Activated CD4-positive, CD25-positive, alpha-beta regulatory T cell treated with anti-CD3 and anti-CD28 coated beads, Interleukin-2, amount 50 U/mL, for 24 hours (primary cell): ENCODE results near the gene PHTF1.

Source experiments
- ATAC-seq, 2 donors: fragments of 150-1000 bp; cut with Tn5 transposase; one replicate each; pipeline ENCODE4 v1.10.0; 2021; ENCODE audit warnings: mild to moderate bottlenecking in 1 of 2, moderate library complexity in 1 of 2

PHTF1 gene

GRCh38 chr1:113759333-113760101 lies at the start of gene PHTF1:
PHTF1 (minus strand) TSS chr1:113759486; CDS start chr1:113758703, 783 bp downstream.
- peak; percentile 84 to 87 for ATAC-seq

- peak in 1 of 2 donors; percentile 11 for ATAC-seq
Observed at GRCh38 chr1:113808450-113809195, 49.3 kb upstream of the PHTF1 start.

GRCh38 chr1:113805639-113806038 lies 46.4 kb upstream of the PHTF1 start:
- ATAC-seq, result no peak

DNA sequence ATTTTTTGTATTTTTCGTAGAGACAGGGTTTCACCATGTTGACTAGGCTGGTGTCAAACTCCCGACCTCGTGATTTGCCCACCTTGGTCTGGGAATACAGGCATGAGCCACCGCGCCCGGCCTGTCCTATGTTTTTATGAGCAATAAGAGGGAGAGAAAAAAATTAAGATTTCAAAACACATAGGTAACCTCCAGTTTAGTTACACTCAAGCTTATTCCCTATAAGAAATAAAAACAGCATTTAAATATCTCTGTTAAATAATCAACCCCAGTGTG lies 45.9 kb upstream of the PHTF1 start:
- ATAC-seq, result no peak

- peak in 1 of 2 donors; percentile 47 for ATAC-seq
Observed at GRCh38 chr1:113804421-113805255, 45.4 kb upstream of the PHTF1 start.

DNA sequence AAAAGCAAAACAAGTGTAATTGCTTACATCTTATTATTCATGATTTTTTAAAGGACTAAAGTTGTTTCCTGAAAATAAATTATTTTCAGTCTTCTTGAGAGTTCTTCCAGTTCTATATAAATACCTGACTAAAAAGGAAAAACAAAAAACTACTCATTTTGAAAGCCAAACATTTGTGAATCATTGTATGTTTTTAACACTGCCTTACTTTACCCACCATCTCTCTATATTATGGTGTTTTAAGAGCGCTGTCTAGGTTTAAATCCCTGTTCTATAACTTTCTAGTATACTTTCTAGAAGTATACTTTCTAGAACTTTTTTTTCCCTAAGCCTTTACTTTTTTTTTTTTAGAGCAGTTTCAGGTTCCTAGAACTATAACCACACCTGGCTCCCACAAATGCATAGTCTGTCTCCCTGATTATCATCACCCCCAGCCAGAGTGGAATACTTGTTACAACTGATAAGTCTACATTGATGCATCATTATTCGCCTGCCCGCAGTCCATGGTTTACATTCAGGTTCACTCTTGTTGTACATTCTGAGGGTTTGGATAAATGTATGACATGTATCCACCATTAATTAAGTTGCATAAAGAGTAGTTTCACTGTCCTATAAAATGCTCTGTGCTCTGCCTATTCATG lies 43.2 kb upstream of the PHTF1 start:
- peak; percentile 65 to 70 for ATAC-seq

- ATAC-seq, result no peak
Observed at GRCh38 chr1:113800487-113800886, 41.2 kb upstream of the PHTF1 start.

DNA sequence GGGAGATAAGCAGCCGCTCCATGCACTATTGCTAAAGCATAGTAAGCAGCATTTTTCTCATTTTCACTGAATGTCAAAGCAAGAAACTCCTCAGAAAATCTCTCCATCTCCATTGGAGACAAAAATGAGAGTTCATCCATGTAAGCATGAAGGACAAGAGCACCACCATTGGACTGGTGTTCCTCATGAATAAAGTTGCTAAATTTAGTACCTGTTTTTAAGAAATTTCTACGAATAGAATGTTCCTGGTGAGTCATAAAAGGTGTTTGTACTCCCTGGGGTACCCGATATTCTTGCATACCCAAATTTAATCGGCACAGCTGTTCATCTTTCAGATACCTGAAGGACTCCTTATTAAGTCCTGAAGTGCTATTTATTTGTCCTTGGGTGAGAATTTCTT lies 38.2 kb upstream of the PHTF1 start:
- no peak for ATAC-seq

DNA sequence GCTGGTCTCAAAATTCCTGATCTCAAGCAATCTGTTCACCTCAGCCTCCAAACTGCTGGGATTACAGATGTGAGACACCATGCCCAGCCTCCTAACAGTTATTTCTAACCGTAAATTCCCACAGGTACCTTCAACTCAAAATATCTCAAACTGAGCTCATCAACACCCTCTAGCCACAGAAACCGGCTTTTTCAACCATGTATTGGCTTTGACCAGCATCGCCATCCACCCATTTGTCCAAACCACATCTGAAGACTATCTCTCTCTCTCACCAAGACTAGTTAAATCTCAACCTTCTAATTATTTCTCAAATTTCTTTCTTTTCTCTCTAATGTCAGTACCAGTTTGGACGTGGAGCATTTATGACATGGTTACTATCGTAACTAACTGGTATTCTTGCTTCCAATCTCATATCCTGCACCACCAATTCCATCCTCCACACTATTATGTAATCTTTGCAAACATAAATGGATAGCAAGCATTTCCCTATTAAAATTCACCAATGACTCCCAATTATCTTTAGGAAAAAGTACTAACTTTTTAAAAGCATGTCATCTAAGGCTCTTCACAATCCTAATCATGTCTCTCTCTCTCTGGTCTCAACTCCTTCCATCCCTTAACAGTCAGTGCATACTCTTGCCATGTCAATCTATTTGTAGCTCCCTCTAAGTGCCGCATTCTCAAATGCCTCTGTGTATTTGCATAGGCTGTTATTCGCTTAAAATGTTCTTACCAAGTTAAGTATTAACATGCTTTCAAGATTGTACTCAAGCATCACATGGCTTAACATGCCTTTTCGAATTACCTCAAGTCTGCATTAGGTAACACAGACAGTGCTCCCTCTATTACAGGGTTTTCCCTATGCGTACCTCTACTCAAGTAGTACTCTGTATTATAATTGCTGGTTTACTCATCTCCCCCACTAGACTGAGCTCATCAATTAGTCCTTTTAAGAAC lies 34.9 kb upstream of the PHTF1 start:
- ATAC-seq, result no peak

DNA sequence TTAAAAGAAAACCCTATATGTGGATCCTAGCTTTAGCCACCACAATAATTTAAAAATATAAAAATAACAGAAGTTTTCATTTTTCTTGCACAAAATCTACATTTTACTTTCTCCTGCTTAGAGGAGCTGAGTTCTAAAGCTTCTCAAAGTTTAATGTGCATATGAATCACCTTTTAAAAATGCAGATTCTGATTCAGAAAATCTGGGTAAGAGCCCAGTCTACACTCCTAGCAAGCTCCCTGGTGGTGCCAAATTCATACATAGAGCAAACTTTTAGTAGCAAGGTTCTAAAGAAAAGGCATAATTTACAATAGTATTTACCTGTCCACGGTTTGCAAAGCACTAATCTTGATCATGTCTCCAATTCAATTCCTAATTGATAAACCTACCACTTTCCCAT lies 33.7 kb upstream of the PHTF1 start:
- no peak for ATAC-seq

- ATAC-seq, result no peak
Observed at GRCh38 chr1:113792471-113792870, 33.2 kb upstream of the PHTF1 start.

DNA sequence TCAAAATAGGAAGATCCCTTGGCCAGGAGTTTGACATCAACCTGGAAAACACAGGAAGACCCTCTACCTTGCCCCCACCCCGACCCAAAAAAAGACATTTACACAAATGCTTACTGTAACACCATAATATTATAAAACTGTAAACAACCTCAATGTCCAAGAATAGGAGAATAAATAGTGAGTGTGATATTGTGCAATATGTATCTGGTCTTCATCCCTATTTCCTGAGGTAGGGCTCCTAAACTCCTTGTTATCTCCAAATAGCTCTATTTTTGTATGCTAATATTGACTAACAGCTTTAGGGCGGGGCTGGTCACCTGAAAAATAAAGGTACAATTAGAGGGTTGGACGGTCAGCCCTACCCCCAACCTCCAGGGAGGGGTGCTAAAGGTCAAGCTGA lies 29.5 kb upstream of the PHTF1 start:
- no peak for ATAC-seq

- ATAC-seq, result peak in 1 of 2 donors; percentile 11
Observed at GRCh38 chr1:113787663-113788062, 28.4 kb upstream of the PHTF1 start.

- ATAC-seq, result no peak
Observed at GRCh38 chr1:113786069-113786468, 26.8 kb upstream of the PHTF1 start.

GRCh38 chr1:113784104-113784779 lies 25.0 kb upstream of the PHTF1 start:
- peak; percentile 89 to 93 for ATAC-seq

DNA sequence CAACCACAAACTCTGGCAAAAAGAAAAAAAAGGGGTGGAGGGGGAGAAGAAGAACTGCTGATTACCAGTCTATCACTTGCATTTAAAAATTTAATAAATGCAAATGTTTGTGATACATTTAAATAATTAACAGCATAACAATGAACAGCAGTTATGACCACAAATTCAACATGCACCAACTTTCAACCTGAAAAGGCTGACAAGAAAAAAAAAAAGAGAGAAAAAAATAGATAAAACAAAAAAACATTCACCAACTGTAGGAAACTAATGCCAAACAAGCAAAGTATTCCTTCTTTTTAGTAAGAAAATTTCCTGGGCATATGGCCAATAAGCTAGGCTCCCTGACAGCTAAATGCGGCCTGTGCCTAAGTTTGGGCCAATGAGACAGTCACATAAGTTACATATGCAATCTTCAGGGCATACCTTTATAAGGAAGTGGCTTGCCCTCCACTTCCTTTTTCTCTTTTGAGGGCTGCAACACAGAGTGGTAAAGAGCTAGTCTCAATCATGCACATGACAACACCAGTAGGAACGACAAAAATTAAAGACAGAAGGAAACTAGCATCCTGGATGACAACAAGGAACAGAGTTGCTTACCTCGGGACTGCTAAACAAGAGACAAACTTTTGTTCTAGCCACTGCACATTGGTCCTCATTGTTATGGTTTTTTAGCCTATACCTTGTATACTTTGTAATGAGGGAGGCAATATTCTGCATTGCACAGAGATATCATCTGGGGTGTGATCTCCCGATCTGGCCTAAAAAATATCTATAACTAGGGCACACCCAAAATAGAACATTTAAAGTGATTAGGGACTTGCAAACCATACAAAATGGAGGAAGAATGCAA lies 24.2 kb upstream of the PHTF1 start:
- ATAC-seq, result peak; percentile 62 to 72

DNA sequence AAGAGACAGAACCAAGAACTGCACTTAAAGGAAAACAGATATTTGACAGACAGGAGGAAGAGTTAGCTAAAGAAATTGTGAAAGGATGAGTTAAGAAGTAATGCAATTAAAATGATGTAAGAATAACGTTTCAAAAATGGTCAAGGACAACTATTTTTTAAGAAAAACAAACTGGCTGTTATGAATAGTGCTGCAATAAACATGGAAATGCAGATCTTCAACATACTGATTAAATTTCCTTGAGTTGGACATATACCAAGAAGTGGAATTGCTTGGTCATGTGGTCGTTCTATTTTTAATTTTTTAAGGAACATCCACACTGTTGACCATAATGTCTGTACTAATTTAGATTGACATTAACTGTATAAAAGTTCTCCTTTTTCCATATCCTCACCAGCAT lies 23.1 kb upstream of the PHTF1 start:
- no peak for ATAC-seq

GRCh38 chr1:113780374-113781146 lies 21.3 kb upstream of the PHTF1 start:
- ATAC-seq, result no peak

GRCh38 chr1:113779542-113779941 lies 20.3 kb upstream of the PHTF1 start:
- ATAC-seq, result no peak
